Trophoblast cell (in vitro differentiated cells and primary cell): ENCODE data around the gene GTF2IRD1.
"Not testable (repeated sequence)": the region's sequence is repeated elsewhere in the genome, so short reads cannot be mapped to it uniquely, and the experiment has no call there.

Source experiments
- DNase-seq, 2 donors: peaks; one replicate each; pipeline ENCODE4 v3.0.0-alpha.2; 2016
- H2AFZ ChIP-seq: 2 replicates; pipeline ENCODE4 v1.6.1; 2013; ENCODE audit warnings: low read length, moderate library complexity, mild to moderate bottlenecking; ENCODE audit not compliant: insufficient read depth, poor library complexity
- H2AK5ac ChIP-seq: 2 replicates; pipeline ENCODE4 v1.6.1; 2013; ENCODE audit warnings: mild to moderate bottlenecking, low read length
- H2BK120ac ChIP-seq: 2 replicates; pipeline ENCODE4 v1.6.1; 2013; ENCODE audit warnings: low read length, mild to moderate bottlenecking, moderate library complexity; ENCODE audit not compliant: insufficient read depth, poor library complexity
- H2BK12ac ChIP-seq: 2 replicates; pipeline ENCODE4 v1.6.1; 2013; ENCODE audit warnings: mild to moderate bottlenecking, low read length, moderate library complexity
- H2BK5ac ChIP-seq: 2 replicates; pipeline ENCODE4 v1.6.1; 2013; ENCODE audit warnings: low read length, low read depth, moderate library complexity, mild to moderate bottlenecking; ENCODE audit not compliant: poor library complexity
- H3K14ac ChIP-seq: 2 replicates; pipeline ENCODE4 v1.6.1; 2013; ENCODE audit warnings: mild to moderate bottlenecking, low read length
- H3K18ac ChIP-seq: 2 replicates; pipeline ENCODE4 v1.6.1; 2013; ENCODE audit warnings: mild to moderate bottlenecking, low read length
- H3K23ac ChIP-seq: 2 replicates; pipeline ENCODE4 v1.6.1; 2013; ENCODE audit warnings: low read length
- H3K27ac ChIP-seq: 2 replicates; pipeline ENCODE4 v1.5.1; 2013; ENCODE audit warnings: low read depth, mild to moderate bottlenecking, inconsistent platforms, low read length, moderate library complexity
- H3K27me3 ChIP-seq: 2 replicates; pipeline ENCODE4 v1.6.1; 2013; ENCODE audit warnings: inconsistent platforms, mild to moderate bottlenecking, low read length, moderate library complexity; ENCODE audit not compliant: insufficient read depth
- H3K36me3 ChIP-seq, 2 experiments: 1 replicate in 1 of 2; 2 replicates in 1 of 2; pipeline ENCODE4 v1.6.1; 2013; ENCODE audit warnings: low read length in 2 of 2, mild to moderate bottlenecking in 2 of 2, moderate library complexity in 1 of 2; ENCODE audit not compliant: insufficient read depth in 2 of 2, control insufficient read depth in 1 of 2
- H3K4ac ChIP-seq: 2 replicates; pipeline ENCODE4 v1.6.1; 2013; ENCODE audit warnings: low read depth, mild to moderate bottlenecking, low read length, moderate library complexity
- H3K4me1 ChIP-seq, 2 experiments: 1 replicate in 1 of 2; 2 replicates in 1 of 2; pipeline ENCODE4 v1.6.1; 2013; ENCODE audit warnings: low read length in 2 of 2, mild to moderate bottlenecking in 2 of 2, moderate library complexity in 1 of 2; ENCODE audit not compliant: insufficient read depth in 2 of 2, control insufficient read depth in 1 of 2
- H3K4me2 ChIP-seq: 2 replicates; pipeline ENCODE4 v1.6.1; 2013; ENCODE audit warnings: inconsistent platforms, mild to moderate bottlenecking, low read length, moderate library complexity
- H3K4me3 ChIP-seq: 2 replicates; pipeline ENCODE4 v1.5.1; 2013; ENCODE audit warnings: mild to moderate bottlenecking, low read depth, low read length, inconsistent platforms
- H3K79me1 ChIP-seq: one replicate; pipeline ENCODE4 v1.6.1; 2013; ENCODE audit warnings: low read length
- H3K79me2 ChIP-seq: 2 replicates; pipeline ENCODE4 v1.6.1; 2013; ENCODE audit warnings: low read length, mild to moderate bottlenecking; ENCODE audit not compliant: control insufficient read depth, insufficient read depth, poor library complexity
- H3K9ac ChIP-seq: 2 replicates; pipeline ENCODE4 v1.6.1; 2013; ENCODE audit warnings: mild to moderate bottlenecking, low read length
- H3K9me3 ChIP-seq: 2 replicates; pipeline ENCODE4 v1.6.1; 2013; ENCODE audit warnings: low read depth, mild to moderate bottlenecking, control low read depth, inconsistent platforms, low read length; ENCODE audit not compliant: insufficient read depth
- H4K12ac ChIP-seq: 2 replicates; pipeline ENCODE4 v1.6.1; 2013; ENCODE audit warnings: low read depth, mild to moderate bottlenecking, low read length, moderate library complexity
- H4K8ac ChIP-seq: 2 replicates; pipeline ENCODE4 v1.6.1; 2013; ENCODE audit warnings: low read depth, mild to moderate bottlenecking, low read length, moderate library complexity
- H4K91ac ChIP-seq: one replicate; pipeline ENCODE4 v1.6.1; 2013; ENCODE audit warnings: low read depth, mild to moderate bottlenecking, low read length, moderate library complexity
- WGBS: extraction: QIAGEN DNeasy Blood & Tissue Kit; methylation state at CpG from one replicate; pipeline ENCODE4 v1.1.7; 2013; ENCODE audit warnings: missing lambda C conversion rate; ENCODE audit not compliant: insufficient read length, insufficient coverage; ENCODE audit errors: extremely low coverage; 5-methylcytosine and 5-hydroxymethylcytosine counted together

GTF2IRD1 gene

GRCh38 chr7:74563639-74564038 lies 109.9 kb downstream of the GTF2IRD1 start:
- H3K79me2 ChIP-seq, H3K4me3 ChIP-seq, H3K18ac ChIP-seq, H3K14ac ChIP-seq, H3K23ac ChIP-seq, H3K4me2 ChIP-seq, H4K91ac ChIP-seq, H3K27me3 ChIP-seq, H3K4me1 ChIP-seq, H3K79me1 ChIP-seq, H2BK12ac ChIP-seq, H3K27ac ChIP-seq, H2AFZ ChIP-seq, H3K9ac ChIP-seq, H4K8ac ChIP-seq, H4K12ac ChIP-seq, H2AK5ac ChIP-seq, H3K9me3 ChIP-seq, DNase-seq, H2BK5ac ChIP-seq, H2BK120ac ChIP-seq, H3K4ac ChIP-seq: not testable (repeated sequence)
- peaks cover 19 to 20% of the 10 kb centered on the region in 2 experiments for H3K36me3 ChIP-seq
- no CpG with 5 or more reads among the region's 6 CpGs for WGBS

GRCh38 chr7:74567318-74567668 lies 113.6 kb downstream of the GTF2IRD1 start:
- Histone ChIP-seq H3K9me3 (no peaks in the 10 kb centered on the region), H2BK120ac (no peak overlapping the region), H3K79me2 (no peaks in the 10 kb centered on the region), H2BK12ac (no peak overlapping the region), H4K91ac (no peak overlapping the region), H3K23ac (no peak overlapping the region), H2AFZ (no peak overlapping the region), H3K27ac (no peak overlapping the region), H3K4me3 (no peak overlapping the region), H3K36me3 (peaks cover 4 to 9% of the 10 kb centered on the region in 2 experiments), H2AK5ac (no peak overlapping the region), H3K4me1 (no peaks in the 10 kb centered on the region), H3K4me2 (no peak overlapping the region), H4K12ac (no peak overlapping the region), H3K18ac (no peak overlapping the region), H3K14ac (no peak overlapping the region), H3K4ac (no peak overlapping the region), H3K9ac (no peak overlapping the region), H3K27me3 (no peaks in the 10 kb centered on the region), H4K8ac (no peak overlapping the region), H2BK5ac (no peak overlapping the region), H3K79me1 (no peaks in the 10 kb centered on the region)
- DNase-seq: no peak
- no CpG with 5 or more reads among the region's 2 CpGs for WGBS

GRCh38 chr7:74568658-74569057 lies 115.0 kb downstream of the GTF2IRD1 start:
- Histone ChIP-seq H2AK5ac (no peak overlapping the region), H3K4me3 (no peak overlapping the region), H4K91ac (no peak overlapping the region), H4K8ac (no peak overlapping the region), H3K79me1 (no peaks in the 10 kb centered on the region), H2AFZ (no peak overlapping the region), H3K79me2 (no peaks in the 10 kb centered on the region), H3K27ac (no peak overlapping the region), H3K9me3 (no peaks in the 10 kb centered on the region), H3K4me1 (no peaks in the 10 kb centered on the region), H3K27me3 (no peaks in the 10 kb centered on the region), H3K4me2 (no peak overlapping the region), H3K18ac (no peak overlapping the region), H2BK120ac (no peak overlapping the region), H2BK12ac (no peak overlapping the region), H3K23ac (no peak overlapping the region), H3K9ac (no peak overlapping the region), H3K4ac (no peak overlapping the region), H3K14ac (no peak overlapping the region), H2BK5ac (no peak overlapping the region), H3K36me3 (peaks cover 4 to 7% of the 10 kb centered on the region in 2 experiments), H4K12ac (no peak overlapping the region)
- no peak for DNase-seq
- no CpG with 5 or more reads among the region's 5 CpGs for WGBS

GRCh38 chr7:74569501-74570075 lies 115.9 kb downstream of the GTF2IRD1 start:
- Histone ChIP-seq H3K79me1 (no peaks in the 10 kb centered on the region), H3K27me3 (no peaks in the 10 kb centered on the region), H3K27ac (no peak overlapping the region), H2AFZ (no peak overlapping the region), H4K12ac (no peak overlapping the region), H3K9me3 (no peaks in the 10 kb centered on the region), H4K8ac (no peak overlapping the region), H3K4me3 (no peak overlapping the region), H3K18ac (no peak overlapping the region), H3K4ac (no peak overlapping the region), H3K4me2 (no peak overlapping the region), H3K79me2 (no peaks in the 10 kb centered on the region), H3K9ac (no peak overlapping the region), H3K36me3 (peaks cover 4 to 7% of the 10 kb centered on the region in 2 experiments), H2BK12ac (no peak overlapping the region), H2BK5ac (no peak overlapping the region), H3K23ac (no peak overlapping the region), H2BK120ac (no peak overlapping the region), H4K91ac (no peak overlapping the region), H3K14ac (no peak overlapping the region), H3K4me1 (no peaks in the 10 kb centered on the region), H2AK5ac (no peak overlapping the region)
- WGBS: no CpG with 5 or more reads among the region's 14 CpGs
- no peak for DNase-seq
